ENCODE data around the gene LST1. TPM values are rescaled to one million over a fixed set of nuclear protein-coding genes. Genes with fewer than 3 reads are reported as not detected.

Gene LST1
- total and polyA plus RNA-seq, 2 of the 4 experiments (the other 2 are of a cell fraction): not detected

GRCh38 chr6:31587791-31588777 is 2.0 kb downstream of the LST1 start:
- ChIA-PET POLR2A (ENCODE audit: unreplicated experiment) (no interaction called here), CTCF (interaction anchor here (2.9 kb wide), 1 partner anchor 10 kb away, joined by 9 read pairs; no protein-coding TSS in a partner anchor)
- Histone ChIP-seq H3K27ac (ENCODE audit: insufficient read depth, low read length) (no peak overlapping the region), H2BK120ac (ENCODE audit: low read depth, low read length) (no peak overlapping the region), H3K9me1 (ENCODE audit: insufficient read depth, low read length) (peaks cover 3% of the 10 kb centered on the region; the same call in 1 of the 2 replicates), H3K9me3 (ENCODE audit: control insufficient read depth, insufficient read depth, low read length) (no peaks in the 10 kb centered on the region), H2AK5ac (ENCODE audit: low read depth, low read length) (no peak overlapping the region), H2BK5ac (ENCODE audit: low read depth, low read length, poor library complexity, severe bottlenecking) (no peak overlapping the region), H4K91ac (ENCODE audit: insufficient read depth, low read depth, low read length) (no peak overlapping the region), H4K20me1 (ENCODE audit: insufficient read depth, low read length) (no peaks in the 10 kb centered on the region), H3K9ac (ENCODE audit: low read depth, low read length) (no peak overlapping the region), H3K23ac (ENCODE audit: low read depth, low read length) (no peak overlapping the region), H3K14ac (replicated peaks; ENCODE audit: low read depth, low read length) (no peak overlapping the region), H2BK15ac (ENCODE audit: low read depth, low read length) (no peak overlapping the region), H4K8ac (ENCODE audit: low read depth in 2 of 2, low read length in 2 of 2) (no peak overlapping the region), H2BK20ac (ENCODE audit: low read depth, low read length) (no peak overlapping the region), H2AK9ac (replicated peaks; ENCODE audit: low read depth, low read length, poor library complexity) (no peak overlapping the region), H3K56ac (ENCODE audit: extremely low read depth, insufficient read depth, low read length) (no peak overlapping the region), H3K18ac (ENCODE audit: low read depth, low read length) (no peak overlapping the region), H4K5ac (ENCODE audit: low read depth, low read length) (no peak overlapping the region), H3K4ac (ENCODE audit: low read depth, low read length) (no peak overlapping the region), H3K4me3 (ENCODE audit: insufficient read depth, low read depth, low read length) (no peak overlapping the region), H3K4me2 (ENCODE audit: low read depth, low read length) (no peak overlapping the region), H3K36me3 (ENCODE audit: control insufficient read depth, insufficient read depth, low read length) (no peaks in the 10 kb centered on the region), H3K4me1 (ENCODE audit: control insufficient read depth, insufficient read depth, low read length) (no peaks in the 10 kb centered on the region; the same call in 1 of the 2 replicates), H3K27me3 (ENCODE audit: control insufficient read depth, insufficient read depth, low read length) (peaks cover 11% of the 10 kb centered on the region), H3K79me1 (ENCODE audit: low read depth in 1 of 2, low read length in 2 of 2) (no peaks in the 10 kb centered on the region), H2AFZ (replicated peaks; ENCODE audit: low read length, poor library complexity) (no peak overlapping the region)
- 58% methylated on average over 5 of the region's 12 CpGs; no CpG with 5 or more reads in 1 of the 2 experiments for WGBS, 2 experiments (ENCODE audit: extremely low coverage in 2 of 2, insufficient read length in 1 of 2)
- TF ChIP-seq RCOR1 (IDR thresholded peaks at IDR 0.05; ENCODE audit: insufficient replicate concordance, low read length): no peak
- TF ChIP-seq FOS (IDR thresholded peaks at IDR 0.05; ENCODE audit: low read depth, low read length): no peak
- TF ChIP-seq RFX5 (IDR thresholded peaks at IDR 0.05; ENCODE audit: low read depth, low read length): no peak
- no peak for TF ChIP-seq MAZ (IDR thresholded peaks at IDR 0.05; ENCODE audit: borderline replicate concordance, low read depth, low read length)
- TF ChIP-seq MXI1 (IDR thresholded peaks at IDR 0.05; ENCODE audit: borderline replicate concordance, low read depth, low read length): no peak
- TF ChIP-seq MAFK (IDR thresholded peaks at IDR 0.05; ENCODE audit: low read depth, low read length): no peak
- no peak for TF ChIP-seq RAD21 (IDR thresholded peaks at IDR 0.05; ENCODE audit: low read length)
- TF ChIP-seq USF2 (IDR thresholded peaks at IDR 0.05; ENCODE audit: low read depth, low read length): no peak
- TF ChIP-seq CHD1 (IDR thresholded peaks at IDR 0.05; ENCODE audit: low read depth, low read length): no peak
- TF ChIP-seq POLR2A (IDR thresholded peaks at IDR 0.05; ENCODE audit: low read depth, low read length): no peak
- intact Hi-C loops (cut with micrococcal nuclease) (no loop called here), dilution Hi-C loops (cut with HindIII; ENCODE audit: low sequenced_read_pairs, unreplicated experiment) (no loop called here), in situ Hi-C loops (cut with MboI; ENCODE audit: low sequenced_read_pairs) (no loop called here)
- no TSS peak for BruUV-seq (replicated peaks)
- no peak; the same call in 1 of the 2 replicates for ATAC-seq (ENCODE audit: low read depth)
- no peak for DNase-seq
